Measurements from ENCODE around the gene DPAGT1. TPM values are rescaled to one million over a fixed set of nuclear protein-coding genes. Genes with fewer than 3 reads are reported as not detected.
"Not testable (repeated sequence)": the region's sequence is repeated elsewhere in the genome, so short reads cannot be mapped to it uniquely, and the experiment has no call there.

Gene DPAGT1
- total RNA-seq: 10 to 100 TPM; 64.4 to 66.9 TPM

DNA sequence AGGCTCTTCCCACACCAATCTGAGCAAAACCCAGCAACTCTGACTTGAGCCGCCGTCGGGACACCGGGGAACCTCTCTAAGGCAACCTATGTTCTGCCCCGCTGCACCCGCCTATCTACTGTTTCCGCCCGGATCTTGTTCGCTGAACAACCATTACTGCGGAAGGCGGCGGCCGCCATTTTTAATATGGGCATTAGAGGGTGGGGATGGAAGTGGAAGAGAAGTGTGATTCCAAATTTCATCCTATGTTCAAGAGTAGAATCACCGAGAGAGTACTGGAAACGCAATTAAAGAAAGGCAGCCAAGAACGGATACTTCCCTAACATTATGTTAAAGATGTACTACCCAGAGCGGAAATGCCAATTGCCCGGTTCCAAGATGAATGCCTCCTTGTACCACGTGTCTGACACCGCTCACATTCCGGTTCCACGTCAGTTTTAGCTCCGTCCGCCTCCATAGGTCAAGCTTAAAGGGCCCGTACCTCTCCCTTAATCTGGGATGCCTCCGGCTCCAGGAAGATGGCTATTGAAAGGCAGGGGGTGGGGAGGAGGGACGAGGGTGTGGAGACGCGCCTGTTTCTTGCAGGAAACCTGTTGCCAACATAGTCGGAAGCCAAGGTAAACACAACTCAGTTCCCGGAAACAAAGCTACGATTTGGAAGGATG lies at the start of gene DPAGT1:
DPAGT1 (minus strand) TSS at position 95 of the 665 bp plus-strand sequence. CDS start 198 bp downstream, outside the sequence.
- peaks cover 33% of the 10 kb centered on the region for H3K4me1 Mint-ChIP-seq (ENCODE audit: low read depth)
- ChIA-PET CTCF (interaction anchor here (0.6 to 1.9 kb wide), 9 partner anchors 16 to 236 kb away, joined by 3 to 9 read pairs (median 4); partner anchors contain the start of genes CBL, NLRX1 and VPS11), POLR2A (interaction anchor here (0.6 to 1.7 kb wide), 15 partner anchors 8 to 318 kb away, joined by 3 to 8 read pairs (median 4); partner anchors contain the start of genes CENATAC, DDX6, HINFP and HMBS)
- H3K27me3 Mint-ChIP-seq: no peaks in the 10 kb centered on the region
- H3K9me3 Mint-ChIP-seq: no peaks in the 10 kb centered on the region
- peaks cover 19% of the 10 kb centered on the region for H3K36me3 Mint-ChIP-seq
- H3K4me3 Mint-ChIP-seq: peak within 1 kb of the TSS; percentile 92
- peak; percentile 92 for DNase-seq
- intact Hi-C loops (cut with micrococcal nuclease): loop anchor here (1.0 to 5.0 kb wide), 3 partner anchors 19 to 71 kb away; partner anchors contain the start of genes HINFP, NLRX1 and SLC37A4
- peak within 1 kb of the TSS; percentile 92 for H3K27ac Mint-ChIP-seq

DNA sequence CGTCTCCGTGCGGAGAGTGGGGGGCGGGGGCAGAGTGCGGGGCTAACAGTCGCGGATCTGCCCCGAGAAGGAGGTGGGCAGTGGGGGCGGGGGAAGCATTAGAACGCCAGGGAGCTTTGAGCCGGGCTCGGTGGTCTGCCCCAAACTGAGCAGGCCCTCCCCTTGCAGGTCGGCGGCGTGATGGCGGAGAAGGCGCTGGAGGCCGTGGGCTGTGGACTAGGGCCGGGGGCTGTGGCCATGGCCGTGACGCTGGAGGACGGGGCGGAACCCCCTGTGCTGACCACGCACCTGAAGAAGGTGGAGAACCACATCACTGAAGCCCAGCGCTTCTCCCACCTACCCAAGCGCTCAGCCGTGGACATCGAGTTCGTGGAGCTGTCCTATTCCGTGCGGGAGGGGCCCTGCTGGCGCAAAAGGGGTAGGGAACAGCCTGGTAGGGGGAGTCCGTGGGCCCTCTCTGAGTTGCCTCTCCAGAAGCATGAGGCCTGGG lies 48.2 kb upstream of the DPAGT1 start:
- Mint-ChIP-seq H3K9me3 (no peaks in the 10 kb centered on the region), H3K4me3 (no peak overlapping the region), H3K36me3 (no peaks in the 10 kb centered on the region), H3K4me1 (ENCODE audit: low read depth) (peaks cover 7% of the 10 kb centered on the region), H3K27ac (no peak overlapping the region), H3K27me3 (peaks cover 16% of the 10 kb centered on the region)
- intact Hi-C loops (cut with micrococcal nuclease): no loop called here
- ChIA-PET POLR2A (no interaction called here), CTCF (interaction anchor here (1.0 to 1.3 kb wide), 4 partner anchors 19 to 56 kb away, joined by 3 to 4 read pairs (median 3); partner anchors contain the start of gene NLRX1)
- no peak for DNase-seq

DNA sequence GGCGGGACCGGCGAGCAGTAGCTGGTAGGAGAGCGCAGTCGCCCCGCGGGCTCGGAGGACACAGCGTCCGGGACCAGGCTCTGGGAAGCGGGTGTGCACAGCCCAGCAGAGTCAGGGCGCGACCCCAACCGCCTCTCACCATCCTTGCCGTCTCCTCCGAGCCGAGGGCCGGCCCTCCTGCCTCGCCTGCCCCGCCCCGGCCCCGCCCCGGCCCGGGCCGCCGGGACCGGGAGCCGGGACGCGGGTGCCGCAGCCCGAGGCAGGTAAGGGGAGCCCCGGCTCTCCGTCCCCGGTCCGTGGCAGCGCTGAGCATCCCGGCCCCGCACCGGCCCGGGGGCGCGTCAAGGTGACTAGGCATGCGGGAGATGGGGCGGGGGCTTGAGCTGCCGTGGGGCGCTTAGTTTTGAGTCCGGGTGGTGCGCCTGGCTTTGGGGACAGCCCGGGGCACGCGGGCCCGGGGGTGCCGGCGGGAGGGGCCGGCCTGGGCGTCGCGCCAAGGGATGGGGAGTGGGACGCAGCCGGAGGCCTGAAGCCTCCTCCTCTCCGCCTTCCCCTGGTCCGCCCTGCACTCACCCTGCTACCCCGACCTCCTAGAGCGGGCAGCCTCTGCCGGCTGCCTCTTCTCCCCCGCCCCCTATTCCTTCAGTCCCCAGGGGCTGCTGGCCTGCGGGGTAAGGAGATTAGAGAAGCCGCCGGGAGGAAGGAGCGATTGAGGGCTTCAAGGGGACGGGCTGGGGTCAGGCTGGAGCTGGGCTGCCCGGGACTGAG lies 47.5 kb upstream of the DPAGT1 start, which contains the start of gene ABCG4:
ABCG4 (plus strand) TSS at position 35 of the 768 bp plus-strand sequence. CDS start 914 bp downstream, outside the sequence.
- intact Hi-C loops (cut with micrococcal nuclease): no loop called here
- Mint-ChIP-seq H3K9me3 (no peaks in the 10 kb centered on the region), H3K27me3 (peaks cover 16% of the 10 kb centered on the region), H3K36me3 (no peaks in the 10 kb centered on the region), H3K27ac (no peak within 1 kb of the TSS), H3K4me1 (ENCODE audit: low read depth) (peaks cover 7% of the 10 kb centered on the region), H3K4me3 (peak within 1 kb of the TSS; percentile 58)
- POLR2A ChIA-PET: no interaction called here
- CTCF ChIA-PET: interaction anchor here (1.0 to 1.3 kb wide), 3 partner anchors 20 to 56 kb away, joined by 3 to 4 read pairs (median 3); no protein-coding TSS in a partner anchor
- peak; percentile 31 for DNase-seq

DNA sequence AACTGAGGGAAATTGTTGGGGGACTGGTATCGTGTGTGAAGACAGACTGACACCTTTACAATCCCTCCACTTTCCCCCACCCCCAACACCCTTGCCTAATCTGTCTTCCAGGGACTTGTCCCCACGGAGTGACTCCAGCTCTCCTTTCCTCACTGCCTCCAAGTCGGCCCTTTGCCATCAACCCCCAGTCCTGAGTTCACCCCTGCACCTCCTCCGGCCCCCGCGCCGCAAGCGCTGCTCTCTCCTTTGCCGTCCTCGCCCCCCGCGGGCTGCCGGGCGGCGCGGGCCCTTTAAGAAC lies 47.0 kb upstream of the DPAGT1 start:
- Mint-ChIP-seq H3K27ac (no peak overlapping the region), H3K27me3 (peaks cover 17% of the 10 kb centered on the region), H3K9me3 (no peaks in the 10 kb centered on the region), H3K4me3 (peak overlapping the region; percentile 58), H3K36me3 (no peaks in the 10 kb centered on the region), H3K4me1 (ENCODE audit: low read depth) (peaks cover 7% of the 10 kb centered on the region)
- ChIA-PET CTCF (interaction anchor here (1.1 to 1.3 kb wide), 3 partner anchors 11 to 57 kb away, joined by 3 to 4 read pairs (median 3); no protein-coding TSS in a partner anchor), POLR2A (no interaction called here)
- no peak for DNase-seq
- intact Hi-C loops (cut with micrococcal nuclease): no loop called here

DNA sequence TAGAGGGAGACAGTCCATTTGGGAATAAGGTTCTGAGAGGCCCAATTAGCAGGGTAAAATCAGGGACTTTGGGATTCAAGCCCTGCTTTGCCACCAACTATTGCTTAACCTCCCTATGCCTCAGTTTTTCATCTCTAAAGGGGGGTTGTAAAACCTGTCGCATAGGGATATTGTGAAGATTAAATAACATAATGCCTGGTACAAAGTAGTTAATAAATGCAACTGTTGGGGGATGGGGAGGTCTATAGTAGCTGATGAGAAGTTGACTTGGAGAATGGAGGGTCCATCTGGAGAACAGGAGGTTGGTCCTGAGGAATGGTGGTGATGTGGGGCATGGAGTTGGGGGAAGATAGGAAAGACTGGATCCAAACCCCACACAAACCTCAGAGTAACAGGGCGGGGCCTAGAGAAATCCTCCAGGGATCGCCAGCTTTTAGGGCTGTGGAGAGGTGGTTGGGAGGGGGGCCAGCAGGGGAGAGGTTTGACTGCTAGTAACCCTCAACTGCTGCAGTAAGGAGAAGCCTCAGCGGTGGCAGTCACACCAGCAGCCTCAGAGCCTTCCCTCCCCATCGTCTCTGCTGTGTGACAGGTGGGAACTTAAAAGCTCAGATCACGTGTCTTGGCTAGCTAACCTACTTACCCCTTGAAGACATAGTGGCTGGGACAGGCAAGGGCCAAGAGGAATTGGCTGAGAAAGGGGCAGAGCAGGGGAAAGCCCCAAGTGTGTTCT lies 46.1 kb upstream of the DPAGT1 start:
- H3K9me3 Mint-ChIP-seq: no peaks in the 10 kb centered on the region
- H3K4me1 Mint-ChIP-seq (ENCODE audit: low read depth): peaks cover 7% of the 10 kb centered on the region
- peaks cover 22% of the 10 kb centered on the region for H3K27me3 Mint-ChIP-seq
- H3K36me3 Mint-ChIP-seq: no peaks in the 10 kb centered on the region
- H3K4me3 Mint-ChIP-seq: no peak overlapping the region
- ChIA-PET POLR2A (no interaction called here), CTCF (interaction anchor here (1.1 to 1.2 kb wide), 2 partner anchors 12 to 13 kb away, joined by 3 read pairs; no protein-coding TSS in a partner anchor)
- intact Hi-C loops (cut with micrococcal nuclease): no loop called here
- no peak overlapping the region for H3K27ac Mint-ChIP-seq
- DNase-seq: no peak

DNA sequence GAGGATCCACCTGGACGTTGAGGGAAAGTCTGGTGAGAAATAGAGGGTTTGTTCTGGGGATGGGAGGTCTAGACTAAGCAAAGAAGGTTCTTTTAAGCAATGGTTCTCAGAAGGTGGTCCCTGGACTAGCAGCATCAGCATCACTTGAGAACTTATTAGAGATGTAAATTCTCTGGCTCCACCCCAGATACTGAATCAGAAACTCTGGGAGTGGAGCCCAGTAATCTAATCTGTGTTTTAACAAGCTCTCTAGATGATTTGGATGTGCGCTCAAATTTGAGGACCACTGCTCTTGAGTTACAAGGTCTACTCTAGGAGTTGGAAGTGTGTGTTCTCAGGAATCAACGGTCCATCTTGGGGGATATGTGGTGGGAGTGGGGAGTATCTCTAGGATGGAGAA lies 43.9 kb upstream of the DPAGT1 start:
- DNase-seq: no peak
- H3K27me3 Mint-ChIP-seq: peaks cover 24% of the 10 kb centered on the region
- no peaks in the 10 kb centered on the region for H3K36me3 Mint-ChIP-seq
- intact Hi-C loops (cut with micrococcal nuclease): loop anchor here (2.0 kb wide), 1 partner anchor 51 kb away; no protein-coding TSS in a partner anchor
- H3K9me3 Mint-ChIP-seq: no peaks in the 10 kb centered on the region
- ChIA-PET CTCF (interaction anchor here (1.0 to 1.6 kb wide), 6 partner anchors 24 to 194 kb away, joined by 3 to 12 read pairs (median 4); partner anchors contain the start of gene NLRX1), POLR2A (no interaction called here)
- H3K4me3 Mint-ChIP-seq: no peak overlapping the region
- no peak overlapping the region for H3K27ac Mint-ChIP-seq
- peaks cover 7% of the 10 kb centered on the region for H3K4me1 Mint-ChIP-seq (ENCODE audit: low read depth)

DNA sequence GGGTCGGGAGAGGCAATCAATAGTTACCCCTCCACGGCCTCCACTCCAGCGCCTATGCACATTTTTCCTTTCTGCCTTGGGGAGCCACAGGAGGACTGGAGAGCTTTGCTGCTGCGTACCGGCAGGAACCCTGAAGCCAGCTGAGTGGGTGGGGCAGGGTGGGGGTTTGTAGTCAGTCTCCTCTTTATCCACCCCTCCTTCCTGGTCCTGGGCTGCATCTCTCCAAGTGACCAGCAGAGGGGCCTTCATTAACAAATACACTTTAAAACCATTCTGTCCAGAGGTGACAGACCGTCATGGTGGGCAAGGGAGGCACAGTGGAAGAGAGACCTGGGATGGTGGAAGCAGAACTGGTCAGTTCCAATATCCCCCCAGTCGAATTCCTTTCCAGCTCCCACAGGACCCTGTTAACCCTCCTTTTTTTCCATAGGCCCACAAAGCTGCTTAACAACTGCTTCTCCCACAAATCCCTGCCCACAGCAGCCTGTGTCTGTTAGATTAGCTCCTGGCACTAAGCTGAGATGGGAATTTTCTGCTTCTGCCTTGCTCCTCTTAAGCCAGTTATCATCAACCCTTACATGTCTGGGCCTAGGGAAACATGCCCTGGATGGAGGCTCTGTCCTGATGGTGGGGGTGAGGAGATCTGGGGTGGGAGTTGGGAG lies 43.3 kb upstream of the DPAGT1 start:
- H3K27me3 Mint-ChIP-seq: peaks cover 24% of the 10 kb centered on the region
- DNase-seq: peak; percentile 54
- peaks cover 7% of the 10 kb centered on the region for H3K4me1 Mint-ChIP-seq (ENCODE audit: low read depth)
- no peak overlapping the region for H3K27ac Mint-ChIP-seq
- ChIA-PET CTCF (interaction anchor here (1.0 to 1.6 kb wide), 6 partner anchors 24 to 195 kb away, joined by 3 to 12 read pairs (median 4); partner anchors contain the start of gene NLRX1), POLR2A (no interaction called here)
- intact Hi-C loops (cut with micrococcal nuclease): loop anchor here (2.0 kb wide), 1 partner anchor 52 kb away; no protein-coding TSS in a partner anchor
- H3K36me3 Mint-ChIP-seq: no peaks in the 10 kb centered on the region
- H3K9me3 Mint-ChIP-seq: no peaks in the 10 kb centered on the region
- H3K4me3 Mint-ChIP-seq: no peak overlapping the region

DNA sequence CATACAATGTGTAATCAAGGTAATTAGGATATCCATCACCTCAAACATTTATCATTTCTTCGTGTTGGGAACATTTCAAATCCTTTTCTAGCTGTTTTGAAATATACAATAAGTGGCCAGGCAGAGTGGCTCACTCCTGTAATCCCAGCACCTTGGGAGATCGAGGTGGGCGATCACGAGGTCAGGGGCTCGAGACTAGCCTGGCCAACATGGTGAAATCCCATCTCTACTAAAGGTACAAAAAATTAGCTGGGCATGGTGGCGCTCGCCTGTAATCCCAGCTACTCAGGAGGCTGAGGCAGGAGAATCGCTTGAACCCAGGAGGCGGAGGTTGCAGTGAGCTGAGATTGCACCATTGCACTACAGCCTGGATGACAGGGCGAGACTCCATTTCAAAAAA lies 37.6 kb upstream of the DPAGT1 start:
- H3K4me3 Mint-ChIP-seq; DNase-seq; CTCF ChIA-PET; H3K36me3 Mint-ChIP-seq; H3K9me3 Mint-ChIP-seq; POLR2A ChIA-PET; H3K4me1 Mint-ChIP-seq (ENCODE audit: low read depth); intact Hi-C loops (cut with micrococcal nuclease); H3K27ac Mint-ChIP-seq: not testable (repeated sequence)
- peaks cover 11% of the 10 kb centered on the region for H3K27me3 Mint-ChIP-seq

DNA sequence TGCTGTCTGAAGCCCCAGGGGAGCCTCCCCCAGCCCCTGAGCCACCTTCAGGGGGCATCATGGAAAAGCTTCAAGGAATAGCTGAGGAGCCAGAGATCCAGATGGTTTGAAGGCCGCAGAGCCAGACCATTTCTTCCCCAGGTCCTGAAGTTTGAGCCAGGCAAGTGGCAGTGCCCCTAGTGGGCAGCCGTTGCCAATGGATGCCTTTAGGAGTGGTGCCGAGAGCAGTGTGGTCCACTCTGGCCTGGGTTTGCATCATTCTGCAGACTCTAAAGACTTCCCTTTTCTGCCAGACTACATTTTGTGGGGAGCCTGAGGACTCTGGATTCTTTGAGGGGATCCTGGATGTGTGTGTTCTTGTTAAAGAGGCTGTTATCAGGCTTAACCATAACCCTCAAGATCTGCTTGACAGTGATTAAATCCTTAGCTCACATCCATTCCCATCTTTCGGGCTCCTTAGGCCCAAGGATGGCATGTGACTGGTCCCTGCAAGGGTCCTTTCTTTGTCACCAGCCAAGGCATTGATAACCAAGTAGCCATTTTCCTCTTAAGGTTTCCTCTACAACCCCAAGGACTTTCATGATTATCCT lies 32.8 kb upstream of the DPAGT1 start:
- no peak overlapping the region for H3K4me3 Mint-ChIP-seq
- DNase-seq: no peak
- H3K27ac Mint-ChIP-seq: no peak overlapping the region
- intact Hi-C loops (cut with micrococcal nuclease): no loop called here
- ChIA-PET CTCF (interaction anchor here (0.9 to 1.6 kb wide), 7 partner anchors 9 to 203 kb away, joined by 3 to 4 read pairs (median 3); partner anchors contain the start of genes HINFP and VPS11), POLR2A (no interaction called here)
- no peaks in the 10 kb centered on the region for H3K27me3 Mint-ChIP-seq
- H3K9me3 Mint-ChIP-seq: no peaks in the 10 kb centered on the region
- H3K36me3 Mint-ChIP-seq: peaks cover 23% of the 10 kb centered on the region
- no peaks in the 10 kb centered on the region for H3K4me1 Mint-ChIP-seq (ENCODE audit: low read depth)

DNA sequence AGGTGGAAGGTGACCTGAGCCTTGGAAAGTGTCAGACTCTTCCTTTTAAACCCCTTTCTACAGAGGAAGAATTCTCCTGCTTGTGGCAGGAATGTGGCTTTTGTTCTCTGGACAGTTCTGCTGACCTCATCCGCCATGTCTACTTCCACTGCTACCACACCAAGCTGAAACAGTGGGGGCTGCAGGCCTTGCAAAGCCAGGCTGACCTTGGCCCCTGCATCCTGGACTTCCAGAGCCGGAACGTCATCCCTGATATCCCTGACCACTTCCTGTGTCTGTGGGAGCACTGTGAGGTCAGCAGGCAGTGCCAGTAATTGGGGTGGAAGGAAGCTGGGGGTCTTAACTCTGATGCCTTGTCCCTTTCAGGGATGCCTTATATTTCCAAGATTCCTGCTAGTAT lies 29.0 kb upstream of the DPAGT1 start:
- no peak overlapping the region for H3K4me3 Mint-ChIP-seq
- H3K36me3 Mint-ChIP-seq: peaks cover 26% of the 10 kb centered on the region
- CTCF ChIA-PET: no interaction called here
- DNase-seq: no peak
- H3K9me3 Mint-ChIP-seq: no peaks in the 10 kb centered on the region
- H3K4me1 Mint-ChIP-seq (ENCODE audit: low read depth): peaks cover 11% of the 10 kb centered on the region
- intact Hi-C loops (cut with micrococcal nuclease): no loop called here
- H3K27me3 Mint-ChIP-seq: no peaks in the 10 kb centered on the region
- POLR2A ChIA-PET: no interaction called here
- no peak overlapping the region for H3K27ac Mint-ChIP-seq
